Activated CD8-positive, alpha-beta memory T cell treated with anti-CD3 and anti-CD28 coated beads, Interleukin-2, amount 50 U/mL, for 24 hours (primary cell): ENCODE data around the gene SEZ6L.

Experiments used
- DNase-seq: peaks from one replicate; pipeline ENCODE4 v3.0.0-alpha.2; 2020; ENCODE audit errors: extremely low read depth

The SEZ6L gene

DNA sequence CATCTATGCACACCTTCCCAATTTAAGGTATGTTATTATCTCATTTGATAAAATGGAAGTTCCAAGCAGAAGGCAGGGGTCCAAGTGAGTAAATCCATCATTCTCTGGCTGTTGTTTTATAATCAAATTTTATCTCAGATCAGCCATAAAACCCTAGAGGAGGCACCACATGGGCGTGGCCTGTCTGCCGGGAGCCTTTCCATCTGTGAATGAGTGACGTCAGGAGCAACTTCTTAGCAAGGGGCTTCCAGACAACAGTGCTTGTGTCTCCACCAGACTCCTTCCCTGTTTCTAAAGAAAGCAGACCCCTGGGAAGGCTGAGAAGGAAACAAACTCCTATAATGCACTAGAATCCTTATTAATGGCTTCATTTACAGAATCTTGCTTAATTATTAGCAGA is 13.5 kb downstream of the SEZ6L start:
- DNase-seq: no peak

DNA sequence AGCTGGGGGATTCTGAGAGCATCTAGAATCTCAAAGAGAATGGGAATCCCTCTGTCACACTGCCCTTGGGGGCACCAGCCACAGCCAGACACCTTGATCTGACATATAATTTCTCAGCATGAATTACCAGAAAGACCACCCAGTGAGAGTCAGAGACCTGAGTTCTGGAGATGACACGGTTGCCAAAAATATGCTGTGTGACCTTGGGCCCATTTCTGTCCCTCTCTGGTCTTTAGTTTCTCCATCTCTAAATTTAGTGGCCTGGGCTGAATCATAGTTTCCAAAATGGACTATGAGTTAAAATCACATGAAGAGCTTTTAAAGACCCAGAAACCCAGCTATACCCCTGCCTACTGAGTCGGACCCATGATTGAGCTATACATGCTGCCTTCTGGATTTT is 15.9 kb downstream of the SEZ6L start:
- no peak for DNase-seq

DNA sequence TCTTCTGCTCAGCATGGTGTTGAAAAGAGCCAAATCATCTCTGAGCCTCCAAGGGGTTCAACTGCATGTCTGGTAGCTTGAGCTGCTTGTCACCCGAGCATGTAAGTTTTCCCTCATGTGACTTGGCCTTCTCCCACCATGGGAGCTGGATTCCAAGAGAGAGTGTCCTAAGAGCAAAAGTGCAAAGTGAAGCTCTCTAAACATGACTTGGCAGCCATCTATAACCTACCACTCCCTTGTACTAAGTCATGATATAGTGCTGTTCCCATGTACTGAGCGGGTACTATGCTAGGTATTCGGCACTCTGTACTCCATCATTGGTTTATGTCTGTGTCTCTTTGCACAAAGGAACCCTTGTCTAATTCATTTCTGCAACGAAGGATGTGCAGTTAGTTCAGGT is 19.1 kb downstream of the SEZ6L start:
- DNase-seq: no peak

DNA sequence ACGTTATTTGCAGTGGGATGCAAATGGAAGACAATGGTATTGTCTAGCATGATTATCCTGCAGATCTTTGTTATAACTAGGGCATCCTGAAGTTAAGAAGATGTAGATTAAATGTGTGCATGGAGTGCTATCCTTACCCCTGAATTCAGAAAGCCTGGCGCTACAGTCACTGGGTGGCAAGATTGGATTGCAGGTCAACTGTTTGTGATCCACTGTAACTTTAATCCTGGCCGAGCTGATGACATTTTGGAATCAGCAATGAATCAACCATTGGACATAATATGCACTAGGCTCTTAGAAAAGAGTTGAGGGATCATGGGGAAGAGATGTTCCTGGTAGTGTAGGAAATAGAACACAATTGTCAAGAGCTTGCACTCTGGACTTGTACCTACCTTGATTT is 25.1 kb downstream of the SEZ6L start:
- no peak for DNase-seq

DNA sequence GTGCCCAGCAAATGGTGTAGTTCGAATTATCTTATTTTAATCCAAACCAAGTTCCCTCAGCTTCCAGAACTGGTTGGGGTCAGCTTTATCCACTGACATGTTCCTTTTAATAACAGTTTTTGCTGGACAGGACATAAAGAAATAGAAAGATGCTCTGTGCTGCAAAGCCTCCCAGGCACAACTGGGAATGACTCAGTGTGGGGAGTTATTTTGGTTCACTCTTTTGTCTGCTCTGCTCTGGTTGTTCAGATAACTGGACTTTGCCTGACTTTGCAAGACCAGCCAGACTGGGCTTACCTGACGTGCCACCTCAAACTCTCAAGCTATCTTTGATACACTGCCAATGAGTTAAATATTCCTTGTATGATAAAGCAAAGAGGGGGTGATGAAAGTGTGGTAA is 25.6 kb downstream of the SEZ6L start:
- DNase-seq: no peak

DNA sequence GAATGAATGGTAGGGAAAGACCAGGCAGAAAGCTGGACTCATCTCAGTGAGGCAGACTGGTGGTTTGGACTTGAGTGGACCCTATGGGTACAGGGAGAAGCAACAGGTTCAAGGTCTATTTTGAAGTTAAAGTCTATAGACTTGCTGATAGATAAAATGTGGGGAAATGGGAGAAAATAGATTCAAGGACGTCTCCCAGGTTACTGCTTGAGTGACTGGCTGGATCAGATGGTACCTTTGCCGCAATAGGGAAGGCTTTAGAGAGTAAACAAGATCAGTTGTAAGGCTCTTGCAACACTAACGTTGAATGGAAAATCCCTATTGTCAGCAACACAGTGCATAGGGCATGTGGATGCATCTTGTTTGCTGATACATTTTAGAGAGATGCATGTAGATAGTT is 27.4 kb downstream of the SEZ6L start:
- no peak for DNase-seq

DNA sequence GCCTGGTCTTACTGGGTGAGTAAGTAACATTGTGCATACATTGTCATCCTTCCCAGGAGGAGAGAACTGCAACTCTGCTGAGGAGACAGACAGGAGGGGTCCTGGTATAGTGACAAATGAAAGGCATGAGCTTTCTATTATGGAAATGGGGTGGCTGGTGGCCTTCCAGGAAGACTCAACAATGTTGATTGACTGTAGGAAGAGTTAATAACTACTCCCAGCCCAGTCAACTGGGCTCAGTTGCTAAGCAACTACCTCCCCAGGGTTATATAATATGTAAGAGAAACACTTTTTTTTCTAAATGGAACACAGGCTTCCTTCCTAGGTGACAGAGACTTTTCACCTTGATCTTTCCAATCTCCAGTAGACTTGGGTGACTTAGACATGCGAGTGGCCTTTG is 28.2 kb downstream of the SEZ6L start:
- no peak for DNase-seq

DNA sequence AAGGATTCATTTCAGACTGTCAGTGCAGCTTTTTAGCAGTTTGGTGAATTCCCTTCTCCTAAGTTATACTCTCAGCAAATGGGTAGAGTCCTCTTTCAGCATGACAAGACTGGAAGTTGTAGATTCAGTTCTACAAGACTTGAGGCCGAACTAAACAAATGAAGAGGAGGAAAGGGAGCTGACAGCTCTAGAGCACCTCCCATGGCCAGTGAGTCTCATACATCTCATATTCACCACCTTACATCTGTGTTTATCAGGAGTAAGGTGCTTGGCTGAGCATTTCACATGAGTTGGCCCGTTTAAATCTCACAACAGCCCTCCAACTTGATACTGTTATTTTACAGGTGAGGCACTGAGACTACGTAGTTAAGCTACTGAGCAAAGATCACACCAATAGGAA is 30.4 kb downstream of the SEZ6L start:
- DNase-seq: no peak

DNA sequence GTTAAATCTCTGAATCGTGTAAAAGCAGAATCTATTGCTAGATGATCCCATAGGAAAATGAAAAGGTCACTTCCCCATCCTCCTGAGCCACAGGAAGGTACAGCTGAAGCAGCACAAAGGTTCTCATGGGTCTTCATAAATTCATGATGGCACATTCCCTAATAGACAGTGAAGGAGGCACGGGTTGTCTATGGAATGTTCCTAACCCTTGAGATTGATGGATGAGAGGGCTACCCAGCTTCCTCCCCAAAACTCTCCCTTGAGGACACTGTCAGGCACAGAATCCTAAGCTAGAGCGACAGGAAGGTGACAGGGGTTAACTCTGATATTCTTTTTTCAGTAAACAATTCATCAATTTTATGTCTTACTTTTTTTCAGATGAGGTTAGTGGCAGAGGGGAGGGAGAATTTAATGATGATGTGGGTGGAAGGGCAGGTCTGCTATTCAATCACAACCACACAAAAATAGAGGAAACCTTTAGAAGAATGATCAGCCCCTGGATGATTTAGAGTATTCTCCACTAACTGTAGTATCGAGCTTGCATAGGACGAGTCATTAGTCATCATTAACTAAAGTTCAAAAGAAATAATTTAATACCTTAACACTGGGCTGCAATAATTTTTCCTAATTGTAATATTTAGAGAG is 33.1 kb downstream of the SEZ6L start:
- DNase-seq: no peak

DNA sequence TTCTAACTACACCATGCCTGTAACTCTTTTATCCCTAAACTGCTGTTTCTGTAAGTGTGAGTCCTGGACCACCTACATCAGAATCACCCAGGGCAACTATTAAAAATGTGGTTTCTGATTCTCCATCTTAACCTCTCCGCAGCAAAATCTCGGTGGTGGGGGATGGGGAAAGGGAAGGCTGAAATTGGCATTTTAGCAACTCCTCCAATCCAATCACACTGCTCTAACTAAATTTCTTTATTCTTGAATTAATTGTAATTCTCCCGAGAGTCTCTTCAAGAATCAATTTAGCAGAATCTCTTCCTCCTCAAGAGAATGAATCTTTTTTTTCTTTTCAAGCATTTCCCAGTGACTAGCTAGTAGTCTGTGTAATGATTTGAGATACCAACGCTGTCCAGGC is 36.2 kb downstream of the SEZ6L start:
- DNase-seq: no peak

DNA sequence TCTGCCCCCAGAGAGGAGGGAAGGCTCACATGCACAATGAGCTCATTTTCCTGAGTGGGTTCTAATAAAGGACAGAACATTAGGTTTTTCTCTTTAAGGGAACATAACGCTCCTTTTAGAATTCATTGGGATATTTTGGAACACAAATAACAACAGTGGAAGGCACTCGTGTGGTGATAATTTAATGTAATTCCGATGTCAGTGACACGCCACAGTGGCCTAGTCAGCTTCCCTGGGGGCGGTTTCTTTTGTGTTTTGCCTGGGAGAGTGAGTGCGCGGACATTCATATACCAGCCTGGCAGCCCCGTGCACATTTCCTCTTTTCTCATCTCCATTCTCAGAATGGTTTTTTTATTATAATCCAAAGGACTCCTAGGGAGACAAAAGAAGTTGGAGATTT is 41.1 kb downstream of the SEZ6L start:
- no peak for DNase-seq

DNA sequence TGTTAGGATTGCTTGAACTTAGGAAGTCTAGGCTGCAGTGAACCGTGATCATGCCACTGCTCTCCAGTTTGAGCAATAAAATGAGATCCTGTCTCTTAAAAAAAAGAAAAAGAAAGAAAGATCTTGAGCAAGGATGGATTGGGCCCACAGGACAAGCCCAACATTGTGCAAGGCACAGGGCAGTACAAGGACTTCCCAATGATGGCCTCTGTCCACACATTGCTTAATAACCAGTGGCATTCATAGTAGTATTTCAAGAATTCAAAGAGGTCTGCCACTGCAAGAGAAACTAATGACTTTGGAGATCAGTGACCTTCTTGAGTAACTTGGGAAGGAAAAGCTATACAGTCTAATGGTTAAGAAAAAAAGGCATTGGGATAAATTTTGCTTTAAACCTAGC is 44.6 kb downstream of the SEZ6L start:
- DNase-seq: no peak

DNA sequence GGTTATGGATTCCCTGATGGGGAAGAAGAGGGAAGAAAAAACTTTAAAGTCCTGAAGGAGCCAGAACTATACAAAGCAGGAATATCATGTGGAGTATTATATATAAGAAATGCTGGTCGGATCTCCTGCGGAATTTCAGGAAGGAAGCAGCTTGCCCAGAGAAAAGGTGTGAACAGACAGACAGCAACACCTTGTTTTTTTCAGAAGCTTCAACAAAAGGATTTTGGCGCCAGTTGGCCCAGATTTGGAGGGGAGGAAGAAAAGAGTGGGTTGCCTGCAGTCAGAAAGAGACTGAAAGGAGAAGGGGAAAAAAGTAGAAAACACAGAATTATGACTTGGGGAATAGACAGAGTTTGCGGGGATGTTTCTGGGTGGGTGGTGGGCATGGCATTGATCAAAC is 45.2 kb downstream of the SEZ6L start:
- DNase-seq: no peak

DNA sequence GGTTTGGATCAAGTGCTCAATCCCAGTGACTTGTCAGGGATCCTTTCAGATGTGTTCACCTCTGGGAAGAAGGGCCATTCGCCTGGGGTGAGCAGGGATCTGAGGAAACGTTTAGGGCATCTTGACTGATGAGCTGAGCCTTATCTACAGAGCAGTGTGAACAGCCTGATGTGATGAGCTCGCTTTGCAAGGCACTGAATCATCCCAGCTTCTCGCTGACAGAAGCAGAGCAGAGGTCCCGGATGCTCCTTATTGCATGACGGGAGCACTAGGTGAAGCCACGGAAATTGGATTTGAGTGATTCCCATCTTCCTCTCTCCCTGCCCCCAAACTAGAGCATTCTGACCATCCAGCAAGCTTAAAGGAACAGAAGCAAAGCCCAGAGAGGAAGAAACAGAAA is 46.5 kb downstream of the SEZ6L start:
- no peak for DNase-seq

DNA sequence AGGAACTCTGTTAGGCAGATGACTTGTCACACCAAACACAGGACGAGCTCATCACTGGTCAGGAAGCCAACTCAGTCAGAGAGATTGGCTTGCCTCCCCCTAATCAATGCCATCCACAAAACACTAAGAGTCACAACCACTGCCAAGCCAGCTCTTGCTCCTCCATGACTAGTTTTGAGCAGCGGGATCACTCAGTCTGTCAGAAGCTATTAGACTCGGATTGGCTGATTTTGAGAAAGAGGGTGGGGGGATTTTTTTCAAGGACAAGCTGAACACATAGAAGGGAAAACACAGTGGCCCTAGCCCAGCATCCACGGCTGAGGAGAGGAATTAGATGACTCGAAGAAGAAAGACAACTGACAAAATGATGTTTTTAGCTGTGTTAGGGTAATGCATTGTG is 55.9 kb downstream of the SEZ6L start:
- no peak for DNase-seq

DNA sequence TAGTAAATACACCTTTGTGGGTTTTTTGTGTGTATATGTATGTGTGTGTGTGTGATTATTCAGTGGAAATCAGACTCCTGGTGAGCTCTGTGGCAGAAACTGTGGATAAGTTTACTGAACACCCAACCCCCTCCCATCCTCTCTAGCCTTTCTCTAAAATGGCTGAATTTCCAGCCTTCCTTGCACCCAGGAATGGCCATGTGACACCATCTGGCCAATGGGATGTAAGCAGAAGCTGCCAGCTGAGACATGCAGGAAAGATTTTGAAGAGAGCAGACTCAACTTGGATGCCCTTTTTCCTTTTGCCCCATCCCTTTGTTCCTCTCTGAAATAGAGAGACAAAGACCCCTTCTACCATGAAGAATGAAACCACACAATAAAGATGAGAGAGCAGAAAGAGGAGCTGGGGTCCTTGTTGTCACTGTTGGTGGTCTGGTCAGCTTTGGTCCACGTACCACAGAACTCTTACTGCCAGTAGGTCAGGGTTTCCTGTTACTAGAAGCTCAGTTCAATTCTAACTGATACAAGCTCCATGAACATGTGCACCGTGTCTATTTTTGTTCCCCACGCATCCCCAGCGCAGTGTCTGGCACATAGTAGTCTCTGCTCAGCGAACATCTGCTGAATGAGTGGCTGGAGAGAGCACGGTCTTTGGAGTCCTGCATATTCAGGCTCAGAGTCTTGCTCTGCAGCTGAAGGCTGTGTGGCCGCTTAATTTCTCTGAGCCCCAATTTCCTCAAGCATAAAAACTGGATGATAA is 57.5 kb downstream of the SEZ6L start:
- no peak for DNase-seq

DNA sequence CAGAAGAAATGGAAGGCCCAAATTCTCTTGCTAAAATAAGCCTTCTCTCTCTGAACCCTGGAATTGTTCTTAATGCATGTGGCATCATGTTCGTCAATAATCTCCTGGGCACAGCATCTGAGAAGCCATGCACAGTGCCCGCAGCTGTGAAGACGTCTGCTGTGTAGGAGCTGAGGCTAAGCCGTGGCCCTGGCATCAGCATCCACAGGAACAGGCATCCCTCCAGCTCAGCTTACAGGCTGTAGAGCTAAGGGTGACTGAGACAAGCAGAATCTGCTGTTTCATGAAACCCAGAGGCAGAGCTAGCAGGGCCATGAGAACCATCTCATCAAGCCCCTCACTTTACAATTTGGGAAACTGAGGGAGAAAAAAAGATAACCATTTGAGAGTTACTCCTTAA is 60.6 kb downstream of the SEZ6L start:
- no peak for DNase-seq

DNA sequence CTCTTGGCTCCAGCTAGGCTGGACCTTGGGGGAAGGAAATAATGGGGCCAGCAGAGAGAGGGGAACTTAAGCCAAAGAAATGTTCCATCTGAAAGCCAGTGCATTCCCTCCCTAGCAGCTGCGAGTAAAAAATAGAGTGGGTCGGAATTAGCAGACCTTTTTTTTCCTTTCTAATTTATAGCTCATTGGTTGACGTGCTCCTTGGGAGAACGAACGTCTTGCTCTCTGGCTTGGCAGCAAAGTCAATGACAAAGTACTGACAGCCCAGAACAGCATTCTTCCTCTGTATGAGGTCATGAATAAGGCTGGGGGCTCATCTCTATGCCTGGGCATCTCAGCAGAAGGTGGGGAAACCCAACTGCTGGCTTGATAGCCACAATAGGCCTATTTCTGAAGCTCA is 65.0 kb downstream of the SEZ6L start:
- DNase-seq: no peak

DNA sequence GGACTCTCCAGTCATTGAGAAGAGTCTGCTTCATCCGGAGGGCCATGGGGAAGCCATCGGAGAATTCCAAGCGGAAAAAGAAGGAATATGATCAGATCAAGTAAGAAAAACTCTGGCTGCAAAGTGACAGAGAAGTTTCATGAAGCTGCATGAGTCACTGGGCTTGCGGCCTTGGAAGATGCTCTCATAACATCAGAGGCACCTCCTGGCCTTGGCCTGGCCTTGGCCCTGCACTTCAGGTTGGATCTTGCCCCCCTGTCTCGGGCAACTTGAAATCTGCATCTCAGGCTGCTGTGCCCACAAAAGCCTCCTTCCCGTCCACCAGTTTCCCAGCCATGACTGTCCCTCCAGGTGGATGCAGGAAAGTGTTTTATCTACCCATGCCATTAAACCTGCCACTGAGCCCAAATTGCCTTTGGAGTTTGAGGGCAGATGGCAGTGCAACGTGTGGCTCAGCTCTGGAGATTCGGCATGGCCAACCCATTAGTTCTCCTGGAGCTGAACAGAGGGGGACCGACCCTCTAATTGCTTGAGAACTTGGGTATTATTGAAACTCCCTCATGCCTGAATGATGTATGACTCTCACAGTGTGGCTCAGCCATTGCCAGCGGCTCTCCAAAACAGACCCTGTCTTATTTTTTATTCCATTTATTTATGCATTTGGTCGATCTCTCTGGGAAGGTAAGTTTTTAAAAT is 66.7 kb downstream of the SEZ6L start:
- no peak for DNase-seq

DNA sequence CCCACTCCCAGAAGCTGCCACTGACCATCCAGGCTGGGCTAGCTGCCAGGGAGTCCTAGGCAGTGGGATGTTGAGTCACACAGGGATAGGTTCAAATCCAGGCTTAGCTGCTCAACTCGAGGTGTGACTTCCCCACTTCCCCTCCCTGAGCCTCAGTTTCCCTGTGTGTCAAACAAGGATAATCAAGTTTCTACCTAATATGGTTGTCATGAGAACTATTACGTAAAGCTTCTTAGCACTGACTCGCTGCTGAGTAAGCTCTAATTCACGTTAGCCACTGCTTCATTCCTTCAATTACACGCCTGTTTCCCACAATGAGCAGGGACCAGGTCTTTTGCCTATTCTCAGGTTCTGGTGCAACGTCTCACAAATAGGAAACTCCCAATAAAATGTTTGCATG is 67.7 kb downstream of the SEZ6L start:
- no peak for DNase-seq

DNA sequence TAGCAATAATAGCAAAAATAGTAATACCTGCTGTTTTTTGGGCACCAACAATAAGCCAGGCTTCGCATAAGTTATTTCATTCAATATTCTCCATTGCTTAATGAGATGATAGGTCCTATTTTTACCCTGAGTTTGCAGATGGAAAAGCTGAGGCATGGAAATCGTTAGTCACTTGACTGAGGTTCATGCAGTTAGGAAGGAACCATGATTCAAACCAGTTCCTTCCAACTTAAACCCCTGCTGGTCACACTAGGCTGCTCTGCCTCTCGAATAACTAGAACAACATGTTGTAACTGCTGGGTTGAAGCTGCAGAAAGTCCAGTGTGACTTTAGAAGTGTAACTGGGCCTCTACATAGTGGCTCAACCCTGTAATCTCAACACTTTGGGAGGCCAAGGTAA is 69.3 kb downstream of the SEZ6L start:
- no peak for DNase-seq

DNA sequence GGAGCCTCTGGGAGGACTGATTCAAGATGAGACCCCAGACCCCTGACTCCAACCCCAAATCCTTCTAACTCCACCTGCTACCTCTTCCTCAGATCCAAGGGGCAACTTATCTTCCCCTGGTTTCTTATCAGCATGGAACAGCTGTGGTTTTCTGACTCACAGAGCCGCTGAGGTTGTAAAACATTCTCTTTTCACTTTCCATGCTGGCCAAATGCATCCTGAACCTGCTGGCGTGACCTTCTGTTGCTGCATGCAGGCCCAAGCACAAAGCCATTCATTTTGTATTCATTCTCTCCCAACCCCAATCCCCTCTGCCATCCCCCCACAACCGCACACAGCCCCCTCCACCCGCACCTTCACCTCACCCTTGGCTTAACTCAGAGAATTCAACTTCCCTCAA is 70.3 kb downstream of the SEZ6L start:
- no peak for DNase-seq

DNA sequence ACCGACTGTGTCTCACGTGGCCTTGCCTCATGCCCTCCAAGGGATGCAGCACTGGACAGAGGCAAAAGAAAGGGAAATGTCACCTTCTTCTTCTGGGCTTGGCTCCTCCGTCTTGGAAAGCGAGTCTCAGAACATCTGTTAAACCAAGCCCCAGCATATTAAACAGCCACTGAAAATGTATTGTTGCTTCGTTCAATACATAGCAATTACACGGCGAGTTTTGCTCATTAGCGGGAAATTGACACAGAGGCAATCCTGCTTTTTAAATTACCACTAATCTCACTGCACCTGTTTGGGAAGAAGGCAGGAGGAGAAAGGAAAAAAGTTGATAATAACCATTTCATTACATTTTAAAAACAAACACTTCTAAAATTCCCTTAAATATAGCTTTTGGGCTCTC is 72.1 kb downstream of the SEZ6L start:
- DNase-seq: no peak
